Fibroblast of gingiva (primary cell): ENCODE results near the gene PPP3R1.

Experiments
- DNase-seq: peaks from one replicate; pipeline ENCODE4 v3.0.0-alpha.2; 2011; ENCODE audit warnings: low read depth

PPP3R1 gene

GRCh38 chr2:68256093-68256450 is 3.7 kb upstream of the PPP3R1 start:
- DNase-seq: peak; percentile 64

- peak; percentile 21 for DNase-seq
Measured at GRCh38 chr2:68253219-68254068, 1.1 kb upstream of the PPP3R1 start.

GRCh38 chr2:68251855-68252399 is 405 bp downstream of the PPP3R1 start:
- no peak for DNase-seq

- DNase-seq: peak; percentile 65
Measured at GRCh38 chr2:68251187-68251854, 1.0 kb downstream of the PPP3R1 start.

GRCh38 chr2:68250652-68251186 is 1.6 kb downstream of the PPP3R1 start:
- no peak for DNase-seq

GRCh38 chr2:68250196-68250595 is 2.1 kb downstream of the PPP3R1 start:
- peak; percentile 13 for DNase-seq

GRCh38 chr2:68248806-68249205 is 3.5 kb downstream of the PPP3R1 start:
- DNase-seq: no peak

GRCh38 chr2:68248361-68248760 is 4.0 kb downstream of the PPP3R1 start:
- DNase-seq: no peak

- no peak for DNase-seq
Measured at GRCh38 chr2:68246396-68246795, 5.9 kb downstream of the PPP3R1 start.

- no peak for DNase-seq
Measured at GRCh38 chr2:68245672-68246071, 6.7 kb downstream of the PPP3R1 start.

GRCh38 chr2:68245066-68245465 is 7.3 kb downstream of the PPP3R1 start:
- DNase-seq: no peak

GRCh38 chr2:68244456-68244855 is 7.9 kb downstream of the PPP3R1 start:
- DNase-seq: no peak

GRCh38 chr2:68241732-68242131 is 10.6 kb downstream of the PPP3R1 start:
- no peak for DNase-seq

- no peak for DNase-seq
Measured at GRCh38 chr2:68240446-68240845, 11.9 kb downstream of the PPP3R1 start.

GRCh38 chr2:68238955-68239822 is 13.1 kb downstream of the PPP3R1 start:
- DNase-seq: no peak

GRCh38 chr2:68237976-68238580 is 14.3 kb downstream of the PPP3R1 start:
- DNase-seq: no peak

- peak; percentile 45 for DNase-seq
Measured at GRCh38 chr2:68237404-68237803, 14.9 kb downstream of the PPP3R1 start.

- no peak for DNase-seq
Measured at GRCh38 chr2:68236876-68237275, 15.5 kb downstream of the PPP3R1 start.

GRCh38 chr2:68236103-68236734 is 16.1 kb downstream of the PPP3R1 start:
- DNase-seq: no peak

GRCh38 chr2:68235090-68235489 is 17.2 kb downstream of the PPP3R1 start:
- DNase-seq: no peak

GRCh38 chr2:68234405-68234804 is 17.9 kb downstream of the PPP3R1 start:
- DNase-seq: no peak
